OCI-LY7 (cell line): ENCODE results near the gene GLIS1. TPM values are rescaled to one million over a fixed set of nuclear protein-coding genes. Genes with fewer than 3 reads are reported as not detected.

Experiments used
- BruUV-seq: library from RNA; stranded (reverse); fragments of 400-500 nt; replicated peaks from 2 replicates; lab custom pipeline; 2021; lab: Mats Ljungman, UMichigan
- CTCF ChIA-PET: fragments of 300-600 bp; sonication (Branson Sonifier 250); formaldehyde crosslinking; loops from one replicate; lab custom pipeline; 2022; ENCODE audit warnings: antibody characterized with exemption; ENCODE audit not compliant: unreplicated experiment; lab: Charles Lee
- POLR2A ChIA-PET: fragments of 300-600 bp; sonication (Branson Sonifier 250); formaldehyde crosslinking; loops from one replicate; lab custom pipeline; 2022; ENCODE audit warnings: antibody characterized with exemption; lab: Charles Lee
- DNase-seq: peaks from one replicate; pipeline ENCODE4 v3.0.0-alpha.2; 2015; ENCODE audit warnings: low spot score
- H2AFZ ChIP-seq: fragments of 200-600 bp; sonication (generic), shearing (Covaris generic); 2 replicates; pipeline ENCODE4 v1.6.1; 2014; ENCODE audit warnings: mild to moderate bottlenecking, antibody characterized with exemption, low read length, moderate library complexity
- H3K27ac ChIP-seq: fragments of 200-600 bp; sonication (generic); 2 replicates; pipeline ENCODE4 v1.5.1; 2014; ENCODE audit warnings: mixed run types, low read depth, mild to moderate bottlenecking, moderate library complexity, low read length, inconsistent platforms; ENCODE audit not compliant: poor library complexity, severe bottlenecking
- H3K36me3 ChIP-seq: fragments of 200-600 bp; sonication (generic); 2 replicates; pipeline ENCODE4 v1.6.1; 2014; ENCODE audit warnings: mild to moderate bottlenecking, antibody characterized with exemption, low read length, moderate library complexity, mixed read lengths; ENCODE audit not compliant: insufficient read depth
- H3K4me1 ChIP-seq: fragments of 200-600 bp; sonication (generic); 2 replicates; pipeline ENCODE4 v1.5.1; 2014; ENCODE audit warnings: mild to moderate bottlenecking, low read length; ENCODE audit not compliant: insufficient read depth, poor library complexity, severe bottlenecking
- H3K4me2 ChIP-seq: fragments of 200-600 bp; sonication (generic); 2 replicates; pipeline ENCODE4 v1.6.1; 2014; ENCODE audit warnings: mild to moderate bottlenecking, low read length
- H3K4me3 ChIP-seq: fragments of 200-600 bp; sonication (generic); 2 replicates; pipeline ENCODE4 v1.5.1; 2014; ENCODE audit warnings: mild to moderate bottlenecking, low read depth, low read length; ENCODE audit not compliant: poor library complexity, severe bottlenecking
- H3K79me2 ChIP-seq: fragments of 200-600 bp; sonication (generic); 2 replicates; pipeline ENCODE4 v1.6.1; 2016; ENCODE audit warnings: low read depth, mild to moderate bottlenecking, low read length, moderate library complexity, mixed read lengths; ENCODE audit not compliant: insufficient read depth
- H3K9me2 ChIP-seq: fragments of 200-600 bp; sonication (generic); 2 replicates; pipeline ENCODE4 v1.6.1; 2016; ENCODE audit warnings: mild to moderate bottlenecking, low read length, mixed read lengths; ENCODE audit not compliant: insufficient read depth
- H3K9me3 ChIP-seq: fragments of 200-600 bp; sonication (generic); 2 replicates; pipeline ENCODE4 v1.6.1; 2014; ENCODE audit warnings: mild to moderate bottlenecking, mixed run types, low read length, mixed read lengths
- H4K20me1 ChIP-seq: fragments of 200-600 bp; sonication (generic); 2 replicates; pipeline ENCODE4 v1.6.1; 2014; ENCODE audit warnings: mild to moderate bottlenecking, antibody characterized with exemption, low read length, moderate library complexity, mixed read lengths; ENCODE audit not compliant: insufficient read depth
- EZH2phosphoT487 ChIP-seq: fragments of 200-600 bp; sonication (generic); IDR thresholded peaks from 2 replicates; pipeline ENCODE4 v1.6.1; 2018; ENCODE audit warnings: low read depth, borderline replicate concordance, mild to moderate bottlenecking, mixed run types, antibody characterized with exemption, low read length, moderate library complexity, mixed read lengths
- intact Hi-C: fragments of 100-400 bp; cut with micrococcal nuclease; formaldehyde crosslinking; loops from one replicate; pipeline ENCODE4 v1.10.0; 2022; ENCODE audit not compliant: unreplicated experiment
- total RNA-seq, 2 experiments: library from RNA; depleted of rRNA in 1 of 2; stranded (reverse); fragments of >200 nt in 1 of 2; shearing (Covaris generic) in 1 of 2; gene quantifications; 2 replicates each; pipeline ENCODE4 v1.2.3, GENCODE V29; 2014 to 2022
- TF ChIP-seq, protein P1 (sequence below): fragments of 200-600 bp; sonication (generic); conservative IDR thresholded peaks from 2 replicates; pipeline ENCODE4 v1.5.1; 2014; ENCODE audit warnings: mild to moderate bottlenecking, antibody characterized with exemption, low read length, moderate library complexity, mixed read lengths

The GLIS1 gene
- total RNA-seq, 2 experiments from 2014 or later = not detected

DNA sequence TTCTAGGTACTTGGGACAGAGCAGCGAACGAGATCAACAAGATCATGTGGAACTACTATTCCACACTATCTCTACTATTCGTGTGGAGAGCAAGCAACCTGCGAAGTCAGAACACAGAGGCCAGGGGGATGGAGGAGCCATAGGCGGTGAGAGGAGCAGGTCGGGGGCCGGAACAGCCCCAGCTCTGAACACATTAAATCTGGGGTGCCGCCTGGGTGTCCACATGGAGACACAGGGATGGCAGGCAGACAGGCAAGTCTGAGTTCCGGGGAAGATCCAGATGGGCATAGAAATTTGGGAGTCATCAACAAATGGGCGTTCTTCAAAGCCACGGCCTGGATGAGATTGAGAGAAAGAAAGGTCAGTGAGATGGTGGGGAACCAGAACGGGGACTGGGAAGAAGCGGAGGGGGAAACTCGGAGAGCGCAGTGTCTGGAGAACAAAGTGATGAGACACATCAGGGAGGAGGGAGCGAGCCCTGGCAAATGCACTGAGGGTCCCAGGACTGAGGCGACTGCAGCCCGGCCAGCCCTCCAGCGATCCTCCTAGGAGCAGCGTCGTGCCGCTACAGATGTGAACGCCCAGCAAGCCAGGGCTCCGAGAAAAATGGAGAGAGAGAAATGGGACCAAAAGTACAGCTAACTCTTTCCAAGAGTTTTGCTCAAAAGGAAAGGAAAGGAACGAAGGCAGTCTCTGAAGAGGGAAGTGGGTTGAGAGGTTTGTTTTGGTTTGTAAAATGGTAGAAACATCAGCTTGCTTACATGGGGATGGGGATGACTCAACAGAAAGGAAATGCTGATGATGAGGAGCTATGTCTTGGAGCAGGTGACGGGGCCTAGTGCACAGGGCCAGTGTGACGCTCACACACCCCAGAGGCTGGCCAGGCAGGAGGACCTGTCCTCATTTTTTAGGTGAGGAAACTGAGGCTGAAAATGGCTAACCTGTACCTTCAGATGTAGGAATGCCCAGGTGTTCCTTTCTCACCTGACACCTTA is 84.5 kb downstream of the GLIS1 start:
- intact Hi-C loops = no loop called here
- TF ChIP-seq, protein P1, sequence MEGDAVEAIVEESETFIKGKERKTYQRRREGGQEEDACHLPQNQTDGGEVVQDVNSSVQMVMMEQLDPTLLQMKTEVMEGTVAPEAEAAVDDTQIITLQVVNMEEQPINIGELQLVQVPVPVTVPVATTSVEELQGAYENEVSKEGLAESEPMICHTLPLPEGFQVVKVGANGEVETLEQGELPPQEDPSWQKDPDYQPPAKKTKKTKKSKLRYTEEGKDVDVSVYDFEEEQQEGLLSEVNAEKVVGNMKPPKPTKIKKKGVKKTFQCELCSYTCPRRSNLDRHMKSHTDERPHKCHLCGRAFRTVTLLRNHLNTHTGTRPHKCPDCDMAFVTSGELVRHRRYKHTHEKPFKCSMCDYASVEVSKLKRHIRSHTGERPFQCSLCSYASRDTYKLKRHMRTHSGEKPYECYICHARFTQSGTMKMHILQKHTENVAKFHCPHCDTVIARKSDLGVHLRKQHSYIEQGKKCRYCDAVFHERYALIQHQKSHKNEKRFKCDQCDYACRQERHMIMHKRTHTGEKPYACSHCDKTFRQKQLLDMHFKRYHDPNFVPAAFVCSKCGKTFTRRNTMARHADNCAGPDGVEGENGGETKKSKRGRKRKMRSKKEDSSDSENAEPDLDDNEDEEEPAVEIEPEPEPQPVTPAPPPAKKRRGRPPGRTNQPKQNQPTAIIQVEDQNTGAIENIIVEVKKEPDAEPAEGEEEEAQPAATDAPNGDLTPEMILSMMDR = no peak
- TF ChIP-seq EZH2phosphoT487 = no peak
- H3K9me2 ChIP-seq = no peaks in the 10 kb centered on the region
- H2AFZ ChIP-seq = no peak overlapping the region
- H4K20me1 ChIP-seq = no peaks in the 10 kb centered on the region
- BruUV-seq = no TSS peak
- H3K36me3 ChIP-seq = no peaks in the 10 kb centered on the region
- CTCF ChIA-PET = interaction anchor here (0.7 kb wide), 1 partner anchor 118 kb away, joined by 3 read pairs; no protein-coding TSS in a partner anchor
- H3K79me2 ChIP-seq = no peaks in the 10 kb centered on the region
- no peak overlapping the region for H3K27ac ChIP-seq
- no peak for DNase-seq
- POLR2A ChIA-PET = no interaction called here
- H3K4me3 ChIP-seq = no peak overlapping the region
- no peaks in the 10 kb centered on the region for H3K4me1 ChIP-seq
- no peaks in the 10 kb centered on the region for H3K9me3 ChIP-seq
- H3K4me2 ChIP-seq = no peak overlapping the region

DNA sequence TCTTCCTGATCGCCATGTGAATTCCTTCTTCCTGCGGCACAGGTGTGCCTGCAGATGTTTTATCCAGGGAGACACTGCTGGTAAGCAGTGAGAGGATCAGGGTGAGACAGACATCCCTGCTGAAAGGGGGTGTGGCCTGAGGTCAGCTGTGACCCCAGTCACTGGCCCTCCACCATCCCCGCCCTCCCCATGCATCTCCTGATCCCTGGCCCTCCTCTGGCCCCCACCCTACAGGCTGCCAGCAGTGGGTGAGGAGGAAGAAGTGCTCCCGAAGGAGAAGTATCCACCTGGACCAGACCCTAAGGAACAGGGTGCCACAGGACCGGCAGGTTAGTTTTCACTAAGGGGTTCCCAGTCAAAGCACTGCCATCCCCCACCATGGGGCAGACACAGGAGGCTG is 85.3 kb downstream of the GLIS1 start:
- TF ChIP-seq, protein P1 = no peak
- TF ChIP-seq EZH2phosphoT487 = no peak
- Histone ChIP-seq H3K27ac (no peak overlapping the region), H3K79me2 (no peaks in the 10 kb centered on the region), H3K4me2 (no peak overlapping the region), H3K36me3 (no peaks in the 10 kb centered on the region), H2AFZ (no peak overlapping the region), H4K20me1 (no peaks in the 10 kb centered on the region), H3K4me1 (no peaks in the 10 kb centered on the region), H3K4me3 (no peak overlapping the region), H3K9me2 (no peaks in the 10 kb centered on the region), H3K9me3 (no peaks in the 10 kb centered on the region)
- intact Hi-C loops = no loop called here
- CTCF ChIA-PET = interaction anchor here (0.7 to 0.8 kb wide), 2 partner anchors 29 to 119 kb away, joined by 3 read pairs; no protein-coding TSS in a partner anchor
- POLR2A ChIA-PET = interaction anchor here (0.7 kb wide), 1 partner anchor 47 kb away, joined by 3 read pairs; no protein-coding TSS in a partner anchor
- BruUV-seq = no TSS peak
- DNase-seq = no peak

DNA sequence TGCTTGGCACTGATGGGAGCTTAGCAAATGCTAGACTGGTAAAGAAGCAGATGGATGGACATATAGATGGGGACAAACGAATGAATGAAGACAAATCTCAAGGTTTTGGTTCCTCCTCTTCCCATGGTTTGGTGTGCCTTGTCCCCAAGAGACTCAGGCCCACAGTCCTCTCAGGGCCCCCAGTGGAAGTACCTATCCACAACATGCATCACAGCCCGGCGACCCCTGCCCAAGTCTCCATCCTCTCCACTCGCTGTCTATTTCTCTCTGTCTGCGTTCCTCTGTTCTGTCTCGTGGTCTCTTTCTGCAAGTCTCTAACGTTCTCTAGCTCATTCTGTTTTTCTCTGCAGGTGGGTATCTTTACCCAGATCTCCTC is 85.8 kb downstream of the GLIS1 start:
- Histone ChIP-seq H3K4me3 (no peak overlapping the region), H3K36me3 (no peaks in the 10 kb centered on the region), H3K4me2 (no peak overlapping the region), H3K4me1 (no peaks in the 10 kb centered on the region), H4K20me1 (no peaks in the 10 kb centered on the region), H3K27ac (no peak overlapping the region), H3K9me3 (no peaks in the 10 kb centered on the region), H2AFZ (no peak overlapping the region), H3K79me2 (no peaks in the 10 kb centered on the region), H3K9me2 (no peaks in the 10 kb centered on the region)
- no TSS peak for BruUV-seq
- intact Hi-C loops = no loop called here
- ChIA-PET POLR2A (interaction anchor here (0.7 kb wide), 1 partner anchor 47 kb away, joined by 3 read pairs; no protein-coding TSS in a partner anchor), CTCF (interaction anchor here (0.7 to 0.8 kb wide), 2 partner anchors 29 to 120 kb away, joined by 3 read pairs; no protein-coding TSS in a partner anchor)
- no peak for TF ChIP-seq EZH2phosphoT487
- TF ChIP-seq, protein P1 = no peak
- DNase-seq = no peak
